G401 (cell line): ENCODE results near the gene TBC1D30. TPM values are rescaled to one million over a fixed set of nuclear protein-coding genes. Genes with fewer than 3 reads are reported as not detected.
"Not testable (repeated sequence)": the region's sequence is repeated elsewhere in the genome, so short reads cannot be mapped to it uniquely, and the experiment has no call there.

Experiments
- DNase-seq: peaks from one replicate; pipeline ENCODE4 v3.0.0-alpha.2; 2015; ENCODE audit warnings: low spot score
- in situ Hi-C: cut with HindIII; loops from 2 replicates; pipeline ENCODE4 v1.10.0; 2016; ENCODE audit warnings: low sequenced_read_pairs, mixed read lengths
- total RNA-seq: library from RNA; depleted of rRNA; stranded (reverse); fragments of >200 nt; shearing (Covaris generic); gene quantifications from 2 replicates; pipeline ENCODE4 v1.2.3, GENCODE V29; 2014; rRNA removed

The TBC1D30 gene, protein sequence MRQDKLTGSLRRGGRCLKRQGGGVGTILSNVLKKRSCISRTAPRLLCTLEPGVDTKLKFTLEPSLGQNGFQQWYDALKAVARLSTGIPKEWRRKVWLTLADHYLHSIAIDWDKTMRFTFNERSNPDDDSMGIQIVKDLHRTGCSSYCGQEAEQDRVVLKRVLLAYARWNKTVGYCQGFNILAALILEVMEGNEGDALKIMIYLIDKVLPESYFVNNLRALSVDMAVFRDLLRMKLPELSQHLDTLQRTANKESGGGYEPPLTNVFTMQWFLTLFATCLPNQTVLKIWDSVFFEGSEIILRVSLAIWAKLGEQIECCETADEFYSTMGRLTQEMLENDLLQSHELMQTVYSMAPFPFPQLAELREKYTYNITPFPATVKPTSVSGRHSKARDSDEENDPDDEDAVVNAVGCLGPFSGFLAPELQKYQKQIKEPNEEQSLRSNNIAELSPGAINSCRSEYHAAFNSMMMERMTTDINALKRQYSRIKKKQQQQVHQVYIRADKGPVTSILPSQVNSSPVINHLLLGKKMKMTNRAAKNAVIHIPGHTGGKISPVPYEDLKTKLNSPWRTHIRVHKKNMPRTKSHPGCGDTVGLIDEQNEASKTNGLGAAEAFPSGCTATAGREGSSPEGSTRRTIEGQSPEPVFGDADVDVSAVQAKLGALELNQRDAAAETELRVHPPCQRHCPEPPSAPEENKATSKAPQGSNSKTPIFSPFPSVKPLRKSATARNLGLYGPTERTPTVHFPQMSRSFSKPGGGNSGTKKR
- 11.4 and 16.0 TPM in 2 replicates for total RNA-seq

DNA sequence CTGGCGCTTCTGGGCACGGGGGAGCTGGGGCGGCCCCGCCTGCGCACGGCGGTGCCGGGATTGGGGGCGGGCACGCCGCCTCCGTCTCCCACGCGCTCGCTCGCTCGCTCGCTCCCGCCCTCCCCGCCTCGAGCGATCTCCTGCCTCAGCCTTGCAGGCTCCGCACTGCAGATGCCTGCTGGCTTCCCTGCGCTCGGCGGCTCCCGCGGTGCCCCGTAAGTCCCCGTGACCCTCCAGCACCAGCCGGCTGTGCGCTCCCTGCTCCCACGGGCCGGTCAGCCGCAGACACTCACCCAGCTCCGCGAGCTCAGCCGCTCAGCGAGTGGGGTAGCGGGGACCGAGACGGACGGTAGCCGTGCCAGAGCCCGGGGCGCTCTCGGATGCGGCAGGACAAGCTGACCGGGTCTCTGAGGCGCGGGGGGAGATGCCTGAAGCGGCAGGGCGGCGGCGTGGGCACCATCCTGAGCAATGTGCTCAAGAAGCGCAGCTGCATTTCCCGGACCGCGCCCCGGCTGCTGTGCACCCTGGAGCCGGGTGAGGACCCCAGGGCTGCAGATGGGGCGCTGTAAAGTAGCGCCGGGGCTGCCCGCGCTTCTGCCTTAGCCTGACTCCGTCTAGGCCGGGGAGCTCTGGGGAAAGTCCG lies at the start of gene TBC1D30:
Gene TBC1D30 (plus strand): TSS at position 148 of the 643 bp plus-strand sequence. CDS start 233 bp downstream, at position 381.
- in situ Hi-C loops = no loop called here
- DNase-seq = peak; percentile 85

GRCh38 chr12:64775147-64775736 lies 49.2 kb upstream of the TBC1D30 start:
- DNase-seq, in situ Hi-C loops: not testable (repeated sequence)

GRCh38 chr12:64779354-64779974 lies 45.0 kb upstream of the TBC1D30 start:
- no peak for DNase-seq
- in situ Hi-C loops = no loop called here

GRCh38 chr12:64780132-64780530 lies 44.3 kb upstream of the TBC1D30 start:
- in situ Hi-C loops = no loop called here
- no peak for DNase-seq

DNA sequence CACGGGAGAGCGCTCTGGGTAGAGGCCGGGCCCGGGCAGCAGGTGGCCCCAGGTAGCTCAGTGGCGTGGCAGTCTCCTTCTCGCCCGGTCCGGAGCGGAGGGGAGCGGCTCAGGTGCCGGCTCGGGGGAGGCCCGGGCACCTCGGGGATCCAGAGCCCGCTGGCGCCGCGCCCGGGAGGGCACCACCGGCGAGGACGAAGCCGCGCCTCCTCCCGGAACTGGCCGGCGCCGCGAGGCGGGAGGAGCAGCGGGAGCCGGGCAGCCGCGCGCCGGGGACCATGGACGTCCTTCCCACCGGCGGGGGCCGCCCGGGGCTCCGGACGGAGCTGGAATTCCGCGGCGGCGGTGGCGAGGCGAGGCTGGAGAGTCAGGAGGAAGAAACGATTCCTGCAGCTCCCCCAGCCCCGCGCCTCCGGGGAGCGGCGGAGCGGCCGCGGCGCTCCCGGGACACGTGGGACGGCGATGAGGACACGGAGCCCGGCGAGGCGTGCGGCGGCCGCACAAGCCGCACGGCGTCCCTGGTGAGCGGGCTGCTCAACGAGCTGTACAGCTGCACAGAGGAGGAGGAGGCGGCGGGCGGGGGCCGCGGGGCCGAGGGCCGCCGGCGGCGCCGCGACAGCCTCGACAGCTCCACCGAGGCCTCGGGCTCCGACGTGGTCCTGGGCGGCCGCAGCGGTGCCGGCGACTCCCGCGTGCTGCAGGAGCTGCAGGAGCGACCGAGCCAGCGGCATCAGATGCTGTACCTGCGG lies 43.7 kb upstream of the TBC1D30 start:
- in situ Hi-C loops = no loop called here
- DNase-seq = no peak

DNA sequence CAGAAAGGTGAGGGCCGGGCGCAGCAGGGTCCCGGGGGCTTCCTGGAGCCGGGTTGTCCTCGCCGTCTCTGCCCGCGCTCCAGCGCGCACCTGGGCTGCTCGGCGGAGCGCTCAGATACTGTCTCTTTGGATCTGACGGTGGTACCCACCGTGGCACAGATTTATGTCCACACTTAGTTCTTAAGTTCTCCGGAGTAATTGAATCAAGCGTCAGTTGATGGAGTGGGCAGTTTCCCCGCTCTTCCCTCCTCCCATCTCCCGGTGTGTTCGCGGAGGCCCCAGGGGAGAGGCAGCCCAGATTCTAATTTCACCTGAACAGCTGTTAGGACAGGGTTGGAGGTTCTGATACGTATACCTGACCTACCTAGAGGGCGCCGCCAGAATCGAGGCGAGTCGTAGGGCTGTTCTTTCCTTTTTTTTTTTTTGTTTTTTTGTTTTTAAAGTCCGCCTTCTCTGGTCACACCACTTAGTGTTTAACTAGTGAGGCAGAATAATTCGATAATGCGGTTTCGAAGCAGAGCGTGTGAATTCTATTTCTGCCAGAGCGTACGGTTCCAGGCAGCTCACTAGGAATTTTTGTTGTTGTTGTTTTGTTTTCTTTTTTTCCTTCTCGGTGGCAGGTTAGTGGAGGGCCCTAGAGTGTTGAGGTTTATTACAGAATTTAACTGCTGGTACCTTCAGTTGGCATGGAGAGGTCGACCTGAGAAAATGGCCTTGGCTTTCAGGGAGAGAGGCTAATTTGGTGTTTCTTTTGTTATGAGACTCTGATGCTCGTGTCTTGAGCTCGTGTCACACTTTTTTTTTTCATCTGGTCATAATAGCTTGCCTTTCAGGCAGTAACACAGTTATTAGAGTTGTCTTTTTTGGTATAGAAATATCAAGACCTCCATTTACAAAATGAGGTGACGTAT lies 42.9 kb upstream of the TBC1D30 start:
- no peak for DNase-seq
- in situ Hi-C loops = no loop called here

- in situ Hi-C loops = no loop called here
- no peak for DNase-seq
Measured at GRCh38 chr12:64782191-64782876, 42.1 kb upstream of the TBC1D30 start.

- DNase-seq = no peak
- in situ Hi-C loops = no loop called here
Measured at GRCh38 chr12:64785838-64786237, 38.6 kb upstream of the TBC1D30 start.

DNA sequence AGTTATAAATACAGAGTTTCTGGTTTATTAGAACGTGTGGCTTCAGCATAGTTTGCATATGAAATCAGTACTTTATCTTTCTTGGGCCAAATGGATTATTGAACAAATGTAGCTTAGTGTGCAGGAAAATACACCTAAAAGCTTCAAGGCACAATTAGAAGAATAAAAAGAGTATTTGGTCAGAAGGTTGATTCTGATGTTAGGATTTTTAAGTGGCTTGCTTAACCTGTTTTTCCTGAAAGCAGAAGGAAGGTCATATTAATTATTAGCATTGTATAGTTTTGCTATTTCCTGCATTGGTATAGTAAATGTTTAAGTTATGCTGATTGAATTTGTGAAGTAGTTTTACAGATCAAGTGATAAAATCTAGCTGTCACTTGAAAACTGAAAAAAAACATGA lies 34.3 kb upstream of the TBC1D30 start:
- DNase-seq = no peak
- in situ Hi-C loops = no loop called here

DNA sequence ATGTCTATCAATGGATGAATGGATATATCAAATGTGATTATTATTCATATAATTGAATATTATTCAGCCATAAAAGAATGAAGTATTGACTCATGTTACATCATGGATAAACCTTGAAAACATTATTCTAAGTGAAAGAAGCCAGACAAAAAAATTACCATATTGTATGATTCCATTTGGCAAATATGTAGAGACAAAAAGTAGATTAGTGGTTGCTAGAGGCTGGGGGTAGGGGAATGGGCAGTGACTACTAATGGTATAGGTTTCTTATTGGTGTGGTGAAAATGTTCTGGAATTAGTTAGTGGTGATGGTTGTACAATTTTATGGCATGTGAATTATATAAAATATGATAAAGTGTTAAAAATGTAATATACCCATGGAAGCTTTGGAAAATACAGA lies 33.4 kb upstream of the TBC1D30 start:
- in situ Hi-C loops = no loop called here
- no peak for DNase-seq

- in situ Hi-C loops = no loop called here
- no peak for DNase-seq
Measured at GRCh38 chr12:64792128-64792527, 32.3 kb upstream of the TBC1D30 start.

DNA sequence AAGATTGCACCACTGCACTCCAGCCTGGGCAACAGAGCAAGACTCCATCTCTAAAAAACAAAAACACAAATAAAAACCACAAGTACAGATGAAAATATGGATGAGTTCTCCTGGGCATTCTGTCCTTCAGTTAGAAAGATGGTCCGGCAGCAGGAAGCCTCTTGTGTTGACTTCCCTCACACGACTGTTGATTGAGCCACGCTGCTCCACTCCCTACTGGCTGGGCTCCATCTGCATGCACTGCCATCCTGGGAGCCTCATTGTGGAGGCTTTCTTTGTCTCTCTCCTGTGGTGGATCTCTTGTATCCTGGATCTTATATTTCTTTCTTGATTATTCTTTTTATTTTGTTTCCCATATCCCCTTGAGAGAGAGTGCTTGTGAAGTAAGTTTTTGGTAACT lies 30.8 kb upstream of the TBC1D30 start:
- in situ Hi-C loops = no loop called here
- DNase-seq = no peak

- no peak for DNase-seq
- in situ Hi-C loops = no loop called here
Measured at GRCh38 chr12:64794305-64794704, 30.1 kb upstream of the TBC1D30 start.

GRCh38 chr12:64796205-64796845 lies 28.1 kb upstream of the TBC1D30 start:
- DNase-seq = peak; percentile 84
- in situ Hi-C loops = no loop called here

- no peak for DNase-seq
- in situ Hi-C loops = no loop called here
Measured at GRCh38 chr12:64797156-64797555, 27.3 kb upstream of the TBC1D30 start.

GRCh38 chr12:64798165-64798564 lies 26.3 kb upstream of the TBC1D30 start:
- in situ Hi-C loops = no loop called here
- DNase-seq = no peak

DNA sequence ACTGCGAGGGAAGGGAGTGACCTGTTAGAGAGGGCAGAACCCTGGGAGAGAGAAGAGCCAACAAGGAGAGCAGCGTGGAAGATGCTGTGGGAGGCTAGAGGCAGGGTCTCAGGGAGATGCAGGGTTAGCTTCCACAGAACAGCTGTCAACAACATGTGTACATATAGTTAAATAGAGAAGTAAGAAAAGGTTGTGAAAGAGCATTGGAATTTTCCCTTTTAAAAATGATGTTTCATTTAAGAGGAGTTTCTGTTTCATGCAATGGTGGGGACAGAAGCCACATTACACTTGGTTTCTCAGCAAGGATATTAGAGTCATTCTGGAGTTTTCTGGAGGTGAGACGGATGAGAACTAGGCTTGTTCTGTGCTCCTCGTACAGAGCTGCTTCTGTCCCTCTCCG lies 23.8 kb upstream of the TBC1D30 start:
- in situ Hi-C loops = no loop called here
- no peak for DNase-seq
